Parathyroid adenoma (tissue), 2 donors: ENCODE measurements around the gene PLAGL1.

Experiments used
- H2AFZ ChIP-seq: fragments of 300-600 bp; sonication (generic); one replicate; pipeline ENCODE4 v1.7.0; 2017; ENCODE audit warnings: antibody characterized with exemption, mild to moderate bottlenecking
- H3K27ac ChIP-seq: fragments of 300-600 bp; sonication (generic); one replicate; pipeline ENCODE4 v1.7.0; 2017
- H3K27me3 ChIP-seq: fragments of 300-600 bp; sonication (generic); one replicate; pipeline ENCODE4 v1.7.0; 2017; ENCODE audit warnings: low read length; ENCODE audit not compliant: control insufficient read depth, insufficient read depth
- H3K36me3 ChIP-seq: fragments of 300-600 bp; sonication (generic); one replicate; pipeline ENCODE4 v1.7.0; 2017; ENCODE audit warnings: low read length; ENCODE audit not compliant: control insufficient read depth, insufficient read depth
- H3K4me1 ChIP-seq: fragments of 300-600 bp; sonication (generic); one replicate; pipeline ENCODE4 v1.7.0; 2017; ENCODE audit warnings: control low read depth
- H3K4me2 ChIP-seq: fragments of 300-600 bp; sonication (generic); one replicate; pipeline ENCODE4 v1.7.0; 2017; ENCODE audit warnings: low read length
- H3K4me3 ChIP-seq: fragments of 300-600 bp; sonication (generic); one replicate; pipeline ENCODE4 v1.7.0; 2017; ENCODE audit warnings: low read depth, low read length
- H3K79me2 ChIP-seq: fragments of 300-600 bp; sonication (generic); one replicate; pipeline ENCODE4 v1.7.0; 2017; ENCODE audit warnings: control low read depth
- H3K9ac ChIP-seq: fragments of 300-600 bp; sonication (generic); one replicate; pipeline ENCODE4 v1.7.0; 2017; ENCODE audit warnings: mild to moderate bottlenecking
- H3K9me3 ChIP-seq: fragments of 300-600 bp; sonication (generic); one replicate; pipeline ENCODE4 v1.7.0; 2017; ENCODE audit warnings: low read length; ENCODE audit not compliant: control insufficient read depth
- CTCF ChIP-seq: fragments of 300-600 bp; sonication (generic); IDR thresholded peaks from one replicate; pipeline ENCODE4 v1.7.0; 2017; ENCODE audit warnings: antibody characterized with exemption, mild to moderate bottlenecking
- donor health status: primary hyperparathyroidism.

The PLAGL1 gene

DNA sequence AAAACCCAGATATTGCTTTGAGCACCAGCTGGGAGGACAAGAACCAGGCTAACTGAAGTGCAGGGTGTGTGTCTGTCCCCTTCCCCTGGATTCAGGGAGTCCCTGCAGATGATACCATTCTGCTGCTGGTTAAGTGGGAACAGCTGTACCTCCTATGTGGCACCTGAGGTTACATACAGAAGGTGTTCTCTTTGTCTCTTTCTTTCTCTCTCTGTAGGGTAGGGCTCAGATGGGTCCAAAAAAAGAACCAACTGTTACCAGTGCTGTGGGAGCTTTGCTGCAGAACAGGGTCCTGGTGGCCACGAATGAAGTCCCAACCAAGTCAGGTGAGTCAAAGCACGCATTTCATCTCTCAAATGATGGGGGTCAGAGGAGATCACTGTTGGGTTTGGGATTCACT is 105.2 kb downstream of the PLAGL1 start:
- no peaks in the 10 kb centered on the region for H3K9me3 ChIP-seq
- no peak overlapping the region for H3K9ac ChIP-seq
- no peaks in the 10 kb centered on the region for H3K79me2 ChIP-seq
- no peak overlapping the region for H3K4me3 ChIP-seq
- no peak overlapping the region for H3K27ac ChIP-seq
- no peaks in the 10 kb centered on the region for H3K27me3 ChIP-seq
- no peak overlapping the region for H2AFZ ChIP-seq
- no peak overlapping the region for H3K4me2 ChIP-seq
- no peaks in the 10 kb centered on the region for H3K36me3 ChIP-seq
- H3K4me1 ChIP-seq, result no peaks in the 10 kb centered on the region
- no peak for TF ChIP-seq CTCF

DNA sequence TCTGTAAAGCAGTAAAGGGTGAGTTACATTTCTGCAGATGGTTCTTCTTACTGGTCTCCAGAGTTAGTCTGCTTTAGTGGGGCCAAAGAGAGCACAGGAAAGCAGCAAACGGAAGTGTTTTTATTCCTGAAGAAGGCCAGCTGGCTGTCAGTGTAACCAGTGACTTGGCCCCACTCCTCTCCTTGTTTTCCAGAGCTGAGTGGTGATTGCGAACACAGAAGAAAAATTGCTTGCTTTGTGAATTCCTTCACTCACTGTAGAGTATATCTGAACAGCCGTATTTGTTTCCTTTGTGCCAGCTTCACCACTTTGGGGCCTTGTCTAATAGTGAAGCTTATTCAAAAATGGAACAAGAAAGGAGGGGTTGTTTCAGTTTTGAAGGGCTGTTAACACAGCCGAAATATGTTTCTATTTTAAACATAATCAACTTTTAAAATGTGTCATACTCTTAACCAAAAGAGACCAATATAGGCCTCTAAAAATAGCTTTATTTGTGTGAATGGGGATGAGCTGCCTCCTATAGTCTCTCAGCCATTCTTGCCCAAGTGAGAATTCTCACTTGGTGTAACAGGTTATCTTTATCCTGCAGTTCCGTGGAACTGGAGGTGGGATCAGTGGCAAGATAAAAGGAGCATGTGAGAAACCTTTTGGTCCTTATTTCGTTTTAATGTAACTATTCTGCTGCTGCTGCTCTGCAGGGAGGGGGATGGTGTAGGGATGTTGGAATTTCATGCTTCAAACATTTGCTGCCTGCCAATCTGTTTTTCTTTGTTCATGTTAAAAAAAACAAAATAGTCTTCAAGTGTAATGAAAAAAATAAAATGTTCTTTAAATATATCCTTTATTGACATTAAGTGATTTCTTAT is 105.9 kb downstream of the PLAGL1 start:
- Histone ChIP-seq H3K27ac (no peak overlapping the region), H3K27me3 (no peaks in the 10 kb centered on the region), H3K9ac (no peak overlapping the region), H3K9me3 (no peaks in the 10 kb centered on the region), H3K4me2 (no peak overlapping the region), H3K79me2 (no peaks in the 10 kb centered on the region), H3K4me3 (no peak overlapping the region), H3K36me3 (no peaks in the 10 kb centered on the region), H3K4me1 (no peaks in the 10 kb centered on the region), H2AFZ (no peak overlapping the region)
- no peak for TF ChIP-seq CTCF

DNA sequence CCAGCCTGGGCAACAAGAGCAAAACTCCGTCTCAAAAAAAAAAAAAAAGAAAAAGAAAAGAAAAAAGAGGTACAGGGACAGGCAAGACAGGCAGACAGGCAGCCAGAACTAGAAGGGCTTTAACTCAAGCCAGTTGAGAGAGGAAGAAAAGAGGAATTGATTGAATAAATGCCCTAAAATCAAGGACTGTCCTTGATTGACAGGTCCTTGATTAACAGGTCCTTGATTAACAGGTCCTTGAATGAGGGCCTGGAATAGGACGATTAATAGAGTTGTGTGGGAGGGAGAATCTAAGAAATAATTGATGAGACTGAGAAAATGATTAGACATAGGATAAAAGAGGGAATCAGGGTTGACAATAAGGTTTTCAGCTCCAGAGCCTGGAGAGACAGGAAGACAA is 107.7 kb downstream of the PLAGL1 start:
- no peak overlapping the region for H3K27ac ChIP-seq
- H3K4me2 ChIP-seq, result no peak overlapping the region
- no peaks in the 10 kb centered on the region for H3K27me3 ChIP-seq
- H3K4me1 ChIP-seq, result no peaks in the 10 kb centered on the region
- H3K36me3 ChIP-seq, result no peaks in the 10 kb centered on the region
- no peak overlapping the region for H2AFZ ChIP-seq
- H3K4me3 ChIP-seq, result no peak overlapping the region
- TF ChIP-seq CTCF, result no peak
- H3K79me2 ChIP-seq, result no peaks in the 10 kb centered on the region
- H3K9me3 ChIP-seq, result no peaks in the 10 kb centered on the region
- no peak overlapping the region for H3K9ac ChIP-seq

DNA sequence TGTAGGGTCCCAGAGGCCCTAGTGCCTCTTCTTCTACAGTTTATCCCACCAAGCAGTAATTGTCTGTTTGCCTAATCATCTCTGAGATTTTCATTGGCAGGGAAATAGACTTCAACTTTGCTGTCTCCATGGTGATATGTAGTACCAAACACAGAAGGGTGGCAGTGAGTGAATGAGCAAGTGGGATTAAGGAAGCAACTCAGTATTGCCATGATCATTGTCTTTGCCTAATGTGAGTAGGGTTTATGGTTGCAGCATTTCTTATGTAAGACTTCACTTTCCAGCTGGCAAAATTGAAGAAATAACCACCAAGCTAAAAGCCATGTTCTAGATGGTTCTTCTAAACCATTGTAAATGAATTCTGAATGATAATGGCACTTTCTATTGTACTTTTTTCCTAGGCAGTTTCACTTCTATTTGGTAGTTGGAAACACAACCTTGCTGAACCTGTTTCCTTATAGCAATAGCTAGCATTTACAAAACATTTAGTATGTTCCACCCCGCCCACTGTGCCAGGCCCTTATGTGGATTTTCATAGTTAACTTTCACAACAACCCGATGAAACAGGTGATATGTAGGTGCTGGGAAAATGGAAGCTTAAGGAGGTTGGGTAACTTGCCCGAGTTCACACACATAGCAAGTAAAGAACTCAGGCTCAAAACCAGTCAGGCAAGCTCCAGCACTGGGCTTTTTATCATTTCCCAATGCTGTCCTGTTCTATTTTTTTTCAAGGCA is 111.8 kb downstream of the PLAGL1 start:
- no peak overlapping the region for H2AFZ ChIP-seq
- no peak overlapping the region for H3K4me3 ChIP-seq
- H3K79me2 ChIP-seq, result no peaks in the 10 kb centered on the region
- no peak for TF ChIP-seq CTCF
- no peak overlapping the region for H3K27ac ChIP-seq
- no peak overlapping the region for H3K9ac ChIP-seq
- H3K36me3 ChIP-seq, result no peaks in the 10 kb centered on the region
- H3K4me1 ChIP-seq, result no peaks in the 10 kb centered on the region
- H3K4me2 ChIP-seq, result no peak overlapping the region
- H3K27me3 ChIP-seq, result no peaks in the 10 kb centered on the region
- H3K9me3 ChIP-seq, result no peaks in the 10 kb centered on the region
